ENCODE measurements around the gene SLF1. TPM values are rescaled to one million over a fixed set of nuclear protein-coding genes. Genes with fewer than 3 reads are reported as not detected.

SLF1 gene
- total RNA-seq, 1 experiment from 2014 or later, result 10.2 TPM

DNA sequence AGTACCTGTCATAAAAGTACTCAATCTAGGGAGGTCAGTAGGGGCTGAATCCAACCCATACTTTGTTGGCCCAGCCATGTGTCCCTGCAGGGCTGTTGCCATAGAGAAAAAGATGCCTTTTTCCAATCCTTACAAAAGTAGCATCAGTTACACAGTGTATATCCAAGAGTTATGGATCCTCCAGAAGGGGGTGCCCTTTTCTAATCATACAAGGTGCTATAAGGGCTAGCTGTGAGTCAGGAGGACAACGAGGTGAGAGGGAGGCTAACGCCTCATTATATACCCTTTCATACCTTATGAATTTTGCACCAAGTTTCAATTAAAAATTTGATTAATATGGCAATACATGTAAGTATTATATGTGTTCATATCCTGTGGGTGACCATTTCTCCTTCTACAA is 4.9 kb upstream of the SLF1 start:
- Histone ChIP-seq H3K4me3 (no peak overlapping the region), H3K9me2 (ENCODE audit: insufficient read depth) (no peaks in the 10 kb centered on the region), H3K27ac (no peak overlapping the region), H4K20me1 (ENCODE audit: insufficient read depth) (no peaks in the 10 kb centered on the region), H3K9me3 (ENCODE audit: insufficient read depth, low read depth) (no peaks in the 10 kb centered on the region), H3K79me2 (ENCODE audit: low read depth) (peaks cover 13% of the 10 kb centered on the region; the same call in 1 of the 2 replicates), H3K4me2 (no peak overlapping the region), H2AFZ (no peak overlapping the region), H3F3A (ENCODE audit: insufficient read depth, low read depth) (peaks cover 9% of the 10 kb centered on the region), H3K36me3 (ENCODE audit: low read depth) (no peaks in the 10 kb centered on the region), H3K4me1 (replicated peaks; ENCODE audit: insufficient read depth) (peaks cover 11% of the 10 kb centered on the region), H3K27me3 (ENCODE audit: insufficient read depth, low read depth) (no peaks in the 10 kb centered on the region)
- ChIA-PET POLR2A (ENCODE audit: unreplicated experiment) (no interaction called here), CTCF (no interaction called here)
- intact Hi-C loops (cut with micrococcal nuclease; ENCODE audit: unreplicated experiment), result no loop called here
- no peak for DNase-seq
- no TSS peak for BruUV-seq (replicated peaks)
- TF ChIP-seq, protein P1, sequence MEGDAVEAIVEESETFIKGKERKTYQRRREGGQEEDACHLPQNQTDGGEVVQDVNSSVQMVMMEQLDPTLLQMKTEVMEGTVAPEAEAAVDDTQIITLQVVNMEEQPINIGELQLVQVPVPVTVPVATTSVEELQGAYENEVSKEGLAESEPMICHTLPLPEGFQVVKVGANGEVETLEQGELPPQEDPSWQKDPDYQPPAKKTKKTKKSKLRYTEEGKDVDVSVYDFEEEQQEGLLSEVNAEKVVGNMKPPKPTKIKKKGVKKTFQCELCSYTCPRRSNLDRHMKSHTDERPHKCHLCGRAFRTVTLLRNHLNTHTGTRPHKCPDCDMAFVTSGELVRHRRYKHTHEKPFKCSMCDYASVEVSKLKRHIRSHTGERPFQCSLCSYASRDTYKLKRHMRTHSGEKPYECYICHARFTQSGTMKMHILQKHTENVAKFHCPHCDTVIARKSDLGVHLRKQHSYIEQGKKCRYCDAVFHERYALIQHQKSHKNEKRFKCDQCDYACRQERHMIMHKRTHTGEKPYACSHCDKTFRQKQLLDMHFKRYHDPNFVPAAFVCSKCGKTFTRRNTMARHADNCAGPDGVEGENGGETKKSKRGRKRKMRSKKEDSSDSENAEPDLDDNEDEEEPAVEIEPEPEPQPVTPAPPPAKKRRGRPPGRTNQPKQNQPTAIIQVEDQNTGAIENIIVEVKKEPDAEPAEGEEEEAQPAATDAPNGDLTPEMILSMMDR (conservative IDR thresholded peaks at IDR 0.05), result no peak
- TF ChIP-seq EZH2 (IDR thresholded peaks at IDR 0.05; ENCODE audit: low read depth), result no peak

DNA sequence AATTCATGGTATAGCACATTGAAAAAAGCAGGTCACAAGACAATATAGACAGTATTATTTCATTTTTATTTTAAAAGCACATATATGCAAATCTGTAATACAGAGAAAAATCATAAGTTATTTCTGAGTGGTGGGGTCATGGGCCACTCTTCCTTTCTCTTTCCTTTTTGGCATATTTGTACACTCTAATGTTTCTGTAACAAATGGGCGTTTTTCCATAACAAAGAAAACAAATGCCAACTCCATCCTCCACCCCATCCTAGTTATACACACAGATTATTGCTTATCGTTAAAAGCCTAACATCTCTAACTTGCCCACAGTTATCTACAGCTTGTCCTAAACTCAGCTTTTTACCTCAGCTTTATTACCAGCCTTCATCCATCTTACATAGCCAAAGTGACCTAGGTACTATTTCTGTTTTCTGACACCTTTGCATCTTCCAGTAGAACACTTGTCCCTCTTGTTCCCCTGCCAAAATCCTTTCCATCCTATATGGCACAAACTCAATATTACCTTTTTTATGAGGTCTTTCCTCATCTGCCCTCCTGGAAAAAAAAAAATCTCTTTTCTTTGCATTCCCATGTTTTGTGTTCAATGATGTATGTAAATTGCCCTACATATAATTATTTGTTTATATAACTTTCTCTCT is 4.2 kb upstream of the SLF1 start:
- Histone ChIP-seq H3K36me3 (ENCODE audit: low read depth) (no peaks in the 10 kb centered on the region), H3K4me1 (replicated peaks; ENCODE audit: insufficient read depth) (peaks cover 11% of the 10 kb centered on the region), H3K27ac (no peak overlapping the region), H3K79me2 (ENCODE audit: low read depth) (peaks cover 16% of the 10 kb centered on the region), H3F3A (ENCODE audit: insufficient read depth, low read depth) (peaks cover 9% of the 10 kb centered on the region), H3K4me2 (no peak overlapping the region), H3K9me2 (ENCODE audit: insufficient read depth) (no peaks in the 10 kb centered on the region), H2AFZ (no peak overlapping the region), H3K4me3 (no peak overlapping the region), H3K27me3 (ENCODE audit: insufficient read depth, low read depth) (no peaks in the 10 kb centered on the region), H3K9me3 (ENCODE audit: insufficient read depth, low read depth) (no peaks in the 10 kb centered on the region), H4K20me1 (ENCODE audit: insufficient read depth) (no peaks in the 10 kb centered on the region)
- no peak for DNase-seq
- ChIA-PET CTCF (no interaction called here), POLR2A (ENCODE audit: unreplicated experiment) (no interaction called here)
- BruUV-seq (replicated peaks), result no TSS peak
- intact Hi-C loops (cut with micrococcal nuclease; ENCODE audit: unreplicated experiment), result no loop called here
- no peak for TF ChIP-seq EZH2 (IDR thresholded peaks at IDR 0.05; ENCODE audit: low read depth)
- TF ChIP-seq, protein P1 (conservative IDR thresholded peaks at IDR 0.05), result no peak

DNA sequence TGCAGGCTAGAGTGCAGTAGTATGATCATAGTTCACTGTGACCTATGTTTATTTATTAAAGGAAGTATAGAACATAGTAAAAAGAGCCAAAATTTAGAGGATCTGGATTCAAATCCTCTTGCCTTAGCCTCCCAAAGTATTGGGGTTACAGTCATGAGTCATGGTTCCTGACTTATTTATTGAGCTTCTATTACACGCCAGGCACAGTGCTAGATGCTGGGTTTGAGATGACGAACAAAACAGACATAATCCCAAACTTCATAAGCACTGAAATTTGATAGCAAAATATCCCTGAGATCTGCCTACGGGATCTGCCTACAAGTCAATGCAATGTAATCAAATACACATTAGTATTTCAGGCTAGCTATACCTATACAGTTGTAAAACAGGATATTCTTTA is 2.6 kb upstream of the SLF1 start:
- CTCF ChIA-PET, result no interaction called here
- peaks cover 9% of the 10 kb centered on the region for H3F3A ChIP-seq (ENCODE audit: insufficient read depth, low read depth)
- no peaks in the 10 kb centered on the region for H3K36me3 ChIP-seq (ENCODE audit: low read depth)
- peaks cover 31% of the 10 kb centered on the region for H3K79me2 ChIP-seq (ENCODE audit: low read depth)
- BruUV-seq (replicated peaks), result no TSS peak
- no peaks in the 10 kb centered on the region for H3K27me3 ChIP-seq (ENCODE audit: insufficient read depth, low read depth)
- H3K4me3 ChIP-seq, result no peak overlapping the region
- no peak overlapping the region for H3K4me2 ChIP-seq
- peaks cover 26% of the 10 kb centered on the region for H3K4me1 ChIP-seq (replicated peaks; ENCODE audit: insufficient read depth)
- H3K9me3 ChIP-seq (ENCODE audit: insufficient read depth, low read depth), result no peaks in the 10 kb centered on the region
- DNase-seq, result no peak
- POLR2A ChIA-PET (ENCODE audit: unreplicated experiment), result no interaction called here
- intact Hi-C loops (cut with micrococcal nuclease; ENCODE audit: unreplicated experiment), result no loop called here
- H3K27ac ChIP-seq, result no peak overlapping the region
- H2AFZ ChIP-seq, result no peak overlapping the region
- no peaks in the 10 kb centered on the region for H3K9me2 ChIP-seq (ENCODE audit: insufficient read depth)
- TF ChIP-seq, protein P1 (conservative IDR thresholded peaks at IDR 0.05), result no peak
- TF ChIP-seq EZH2 (IDR thresholded peaks at IDR 0.05; ENCODE audit: low read depth), result no peak
- no peaks in the 10 kb centered on the region for H4K20me1 ChIP-seq (ENCODE audit: insufficient read depth)
